Measurements from ENCODE around the gene KCTD16. TPM values are rescaled to one million over a fixed set of nuclear protein-coding genes. Genes with fewer than 3 reads are reported as not detected.

The KCTD16 gene
- polyA plus RNA-seq, 1 of the 3 experiments (the other 2 are of a cell fraction), result 0.03 TPM

DNA sequence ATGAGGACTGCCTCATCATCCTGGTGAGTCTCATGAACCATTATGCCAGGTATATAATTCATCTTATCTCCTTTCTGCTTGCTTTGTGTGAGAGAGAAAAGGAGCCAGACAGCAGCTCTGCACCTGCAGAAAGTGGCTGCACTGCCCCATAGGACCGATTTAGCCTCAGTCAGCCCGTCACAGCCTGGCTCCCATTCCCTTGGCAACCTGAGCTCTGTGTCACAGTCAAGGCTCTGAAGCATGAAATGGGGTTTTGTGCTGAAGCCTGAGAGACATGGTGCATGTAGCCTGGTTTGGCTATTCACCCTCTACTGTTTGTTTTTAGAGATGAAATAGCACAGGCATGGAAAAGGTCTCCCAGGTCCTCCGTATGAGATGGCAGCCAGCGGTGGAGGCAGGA lies 198.3 kb downstream of the KCTD16 start (continued):
- TF ChIP-seq RAD21 (IDR thresholded peaks at IDR 0.05; ENCODE audit: low read length) (no peak), PBX3 (IDR thresholded peaks at IDR 0.05) (no peak), FOXJ3 (CRISPR knock-in tag; IDR thresholded peaks at IDR 0.05) (no peak), FOXM1 (IDR thresholded peaks at IDR 0.05; ENCODE audit: low read depth) (no peak)
- TF ChIP-seq, protein P1, sequence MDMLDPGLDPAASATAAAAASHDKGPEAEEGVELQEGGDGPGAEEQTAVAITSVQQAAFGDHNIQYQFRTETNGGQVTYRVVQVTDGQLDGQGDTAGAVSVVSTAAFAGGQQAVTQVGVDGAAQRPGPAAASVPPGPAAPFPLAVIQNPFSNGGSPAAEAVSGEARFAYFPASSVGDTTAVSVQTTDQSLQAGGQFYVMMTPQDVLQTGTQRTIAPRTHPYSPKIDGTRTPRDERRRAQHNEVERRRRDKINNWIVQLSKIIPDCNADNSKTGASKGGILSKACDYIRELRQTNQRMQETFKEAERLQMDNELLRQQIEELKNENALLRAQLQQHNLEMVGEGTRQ (IDR thresholded peaks at IDR 0.05; ENCODE audit: borderline replicate concordance, low read depth, low read length), result no peak

GRCh38 chr5:144370273-144370672 lies 199.6 kb downstream of the KCTD16 start:
- ChIA-PET POLR2A (no interaction called here), CTCF (interaction anchor here (1.4 kb wide), 1 partner anchor 22 kb away, joined by 4 read pairs; no protein-coding TSS in a partner anchor)
- H3K27me3 ChIP-seq (ENCODE audit: insufficient read depth), result no peaks in the 10 kb centered on the region

More at GRCh38 chr5:144370273-144370672, 199.6 kb downstream of the KCTD16 start:
- Histone ChIP-seq H3F3A (replicated peaks; ENCODE audit: insufficient read depth) (no peaks in the 10 kb centered on the region), H3K27ac (ENCODE audit: low read depth in 2 of 2, low read length in 1 of 2) (no peak overlapping the region), H3K36me3 (replicated peaks in 1 of 2; ENCODE audit: control insufficient read depth in 1 of 2, insufficient read depth in 2 of 2, low read length in 1 of 2) (no peaks in the 10 kb centered on the region), H3K4me3 (ENCODE audit: low read depth in 2 of 2, low read length in 1 of 2) (no peak overlapping the region), H3K4me2 (no peak overlapping the region), H3K9me3 (no peaks in the 10 kb centered on the region), H2AFZ (ENCODE audit: low read depth) (no peak overlapping the region), H3K9ac (no peak overlapping the region), H3K9me2 (no peaks in the 10 kb centered on the region), H3K4me1 (ENCODE audit: control insufficient read depth in 1 of 2, insufficient read depth in 2 of 2, low read depth in 1 of 2, low read length in 1 of 2) (peaks cover 0 to 8% of the 10 kb centered on the region in 2 experiments; a peak in 1 of 4 replicates), H4K20me1 (ENCODE audit: insufficient read depth) (no peaks in the 10 kb centered on the region), H3K79me2 (ENCODE audit: insufficient read depth) (no peaks in the 10 kb centered on the region)
- WGBS (ENCODE audit: low lambda C conversion rate), result 68% methylated on average over 3 of the region's 3 CpGs
- DNase-seq, result no peak
- no peak for TF ChIP-seq CTCF (IDR thresholded peaks at IDR 0.05)
- no peak for TF ChIP-seq RAD21 (IDR thresholded peaks at IDR 0.05; ENCODE audit: low read length)
- TF ChIP-seq, protein P1 (IDR thresholded peaks at IDR 0.05; ENCODE audit: borderline replicate concordance, low read depth, low read length), result no peak
- no peak for TF ChIP-seq NFIC (IDR thresholded peaks at IDR 0.05; ENCODE audit: borderline replicate concordance)
- no peak for TF ChIP-seq JUND (IDR thresholded peaks at IDR 0.05)
- TF ChIP-seq FOXJ3 (CRISPR knock-in tag; IDR thresholded peaks at IDR 0.05), result no peak
- no peak for TF ChIP-seq MAX (IDR thresholded peaks at IDR 0.05; ENCODE audit: low read depth)
- no peak for TF ChIP-seq REST (IDR thresholded peaks at IDR 0.05; ENCODE audit: low read depth, low read length)
- TF ChIP-seq POLR2AphosphoS5 (IDR thresholded peaks at IDR 0.05; ENCODE audit: low read depth, low read length), result no peak
- no peak for TF ChIP-seq YY1 (IDR thresholded peaks at IDR 0.05; ENCODE audit: low read depth)
- TF ChIP-seq TCF12 (IDR thresholded peaks at IDR 0.05), result no peak
- no peak for TF ChIP-seq RXRA (IDR thresholded peaks at IDR 0.05; ENCODE audit: borderline replicate concordance, low read depth)
- no peak for TF ChIP-seq FOSL2 (IDR thresholded peaks at IDR 0.05; ENCODE audit: borderline replicate concordance, low read depth)
- no peak for TF ChIP-seq MXI1 (IDR thresholded peaks at IDR 0.05; ENCODE audit: low read depth, low read length)
- TF ChIP-seq MEF2A (IDR thresholded peaks at IDR 0.05; ENCODE audit: borderline replicate concordance, low read depth), result no peak
- no peak for TF ChIP-seq ELF1 (IDR thresholded peaks at IDR 0.05)
- TF ChIP-seq CHD2 (IDR thresholded peaks at IDR 0.05; ENCODE audit: low read length, partially characterized antibody), result no peak

Data from SK-N-SH (cell line).